ENCODE data around the gene TRIM71.

Gene TRIM71

GRCh38 chr3:32860499-32860898 is 42.7 kb downstream of the TRIM71 start (continued):
- TF ChIP-seq ZBTB17 (tag by site-specific recombination; IDR thresholded peaks at IDR 0.05) (no peak), ZNF37A (tag by site-specific recombination; IDR thresholded peaks at IDR 0.05) (no peak), MZF1 (tag by site-specific recombination; IDR thresholded peaks at IDR 0.05; ENCODE audit: borderline replicate concordance) (no peak)

GRCh38 chr3:32861681-32862080 is 43.9 kb downstream of the TRIM71 start:
- POLR2A ChIA-PET = no interaction called here
- CTCF ChIA-PET = no interaction called here
- no peaks in the 10 kb centered on the region for H3K36me3 ChIP-seq (ENCODE audit: control insufficient read depth in 2 of 2, insufficient read depth in 1 of 2, low read length in 2 of 2)
- H3K27ac ChIP-seq (ENCODE audit: extremely low read depth, low read depth, low read length) = no peak overlapping the region
- no peaks in the 10 kb centered on the region for H3K9me3 ChIP-seq (ENCODE audit: control insufficient read depth, insufficient read depth, low read depth, low read length)
- no peaks in the 10 kb centered on the region for H3K4me1 ChIP-seq (ENCODE audit: control insufficient read depth, insufficient read depth, low read length)
- no peak for TF ChIP-seq ZBTB8A (tag by site-specific recombination; IDR thresholded peaks at IDR 0.05)
- no peak for TF ChIP-seq ZNF510 (tag by site-specific recombination; IDR thresholded peaks at IDR 0.05; ENCODE audit: insufficient replicate concordance)
- no peak for TF ChIP-seq ZNF202 (tag by site-specific recombination; IDR thresholded peaks at IDR 0.05; ENCODE audit: borderline replicate concordance)
- no peak for TF ChIP-seq TRIM28 (IDR thresholded peaks at IDR 0.05; ENCODE audit: borderline replicate concordance, low read length)
- TF ChIP-seq ATF2 (tag by site-specific recombination; IDR thresholded peaks at IDR 0.05; ENCODE audit: low read depth) = no peak
- TF ChIP-seq ZNF324 (tag by site-specific recombination; IDR thresholded peaks at IDR 0.05) = no peak
- no peak for TF ChIP-seq ZNF544 (tag by site-specific recombination; IDR thresholded peaks at IDR 0.05)
- TF ChIP-seq SP2 (tag by site-specific recombination; IDR thresholded peaks at IDR 0.05) = no peak
- no peak for TF ChIP-seq ZNF529 (tag by site-specific recombination; IDR thresholded peaks at IDR 0.05; ENCODE audit: insufficient replicate concordance)
- no peak overlapping the region for H3K4me3 ChIP-seq (ENCODE audit: low read depth, low read length)

- CTCF ChIA-PET = interaction anchor here (0.6 to 0.8 kb wide), 2 partner anchors 27 to 71 kb away, joined by 3 read pairs; no protein-coding TSS in a partner anchor
- Histone ChIP-seq H3K4me3 (ENCODE audit: low read depth, low read length) (no peak overlapping the region), H3K36me3 (ENCODE audit: control insufficient read depth in 2 of 2, insufficient read depth in 1 of 2, low read length in 2 of 2) (no peaks in the 10 kb centered on the region), H3K4me1 (ENCODE audit: control insufficient read depth, insufficient read depth, low read length) (no peaks in the 10 kb centered on the region), H3K9me3 (ENCODE audit: control insufficient read depth, insufficient read depth, low read depth, low read length) (no peaks in the 10 kb centered on the region), H3K27ac (ENCODE audit: extremely low read depth, low read depth, low read length) (no peak overlapping the region)
- TF ChIP-seq, protein P1, sequence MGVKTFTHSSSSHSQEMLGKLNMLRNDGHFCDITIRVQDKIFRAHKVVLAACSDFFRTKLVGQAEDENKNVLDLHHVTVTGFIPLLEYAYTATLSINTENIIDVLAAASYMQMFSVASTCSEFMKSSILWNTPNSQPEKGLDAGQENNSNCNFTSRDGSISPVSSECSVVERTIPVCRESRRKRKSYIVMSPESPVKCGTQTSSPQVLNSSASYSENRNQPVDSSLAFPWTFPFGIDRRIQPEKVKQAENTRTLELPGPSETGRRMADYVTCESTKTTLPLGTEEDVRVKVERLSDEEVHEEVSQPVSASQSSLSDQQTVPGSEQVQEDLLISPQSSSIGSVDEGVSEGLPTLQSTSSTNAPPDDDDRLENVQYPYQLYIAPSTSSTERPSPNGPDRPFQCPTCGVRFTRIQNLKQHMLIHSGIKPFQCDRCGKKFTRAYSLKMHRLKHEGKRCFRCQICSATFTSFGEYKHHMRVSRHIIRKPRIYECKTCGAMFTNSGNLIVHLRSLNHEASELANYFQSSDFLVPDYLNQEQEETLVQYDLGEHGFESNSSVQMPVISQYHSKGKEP (tag by site-specific recombination; IDR thresholded peaks at IDR 0.05) = no peak
- TF ChIP-seq ZNF121 (tag by site-specific recombination; IDR thresholded peaks at IDR 0.05) (no peak), ZNF175 (tag by site-specific recombination; IDR thresholded peaks at IDR 0.05) (no peak), SP7 (tag by site-specific recombination; IDR thresholded peaks at IDR 0.05) (no peak), ZNF521 (tag by site-specific recombination; IDR thresholded peaks at IDR 0.05) (no peak), ZNF223 (tag by site-specific recombination; IDR thresholded peaks at IDR 0.05) (no peak), ZNF266 (tag by site-specific recombination; IDR thresholded peaks at IDR 0.05; ENCODE audit: low read depth) (no peak), OVOL3 (tag by site-specific recombination; IDR thresholded peaks at IDR 0.05) (no peak), ZNF501 (tag by site-specific recombination; IDR thresholded peaks at IDR 0.05) (no peak), REPIN1 (tag by site-specific recombination; IDR thresholded peaks at IDR 0.05; ENCODE audit: low read depth) (no peak), SCRT2 (tag by site-specific recombination; IDR thresholded peaks at IDR 0.05) (no peak), ZNF768 (tag by site-specific recombination; IDR thresholded peaks at IDR 0.05) (no peak)
- TF ChIP-seq, protein P2, sequence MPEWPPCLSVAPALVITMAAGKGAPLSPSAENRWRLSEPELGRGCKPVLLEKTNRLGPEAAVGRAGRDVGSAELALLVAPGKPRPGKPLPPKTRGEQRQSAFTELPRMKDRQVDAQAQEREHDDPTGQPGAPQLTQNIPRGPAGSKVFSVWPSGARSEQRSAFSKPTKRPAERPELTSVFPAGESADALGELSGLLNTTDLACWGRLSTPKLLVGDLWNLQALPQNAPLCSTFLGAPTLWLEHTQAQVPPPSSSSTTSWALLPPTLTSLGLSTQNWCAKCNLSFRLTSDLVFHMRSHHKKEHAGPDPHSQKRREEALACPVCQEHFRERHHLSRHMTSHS (tag by site-specific recombination; IDR thresholded peaks at IDR 0.05) = no peak
- TF ChIP-seq, protein P3, sequence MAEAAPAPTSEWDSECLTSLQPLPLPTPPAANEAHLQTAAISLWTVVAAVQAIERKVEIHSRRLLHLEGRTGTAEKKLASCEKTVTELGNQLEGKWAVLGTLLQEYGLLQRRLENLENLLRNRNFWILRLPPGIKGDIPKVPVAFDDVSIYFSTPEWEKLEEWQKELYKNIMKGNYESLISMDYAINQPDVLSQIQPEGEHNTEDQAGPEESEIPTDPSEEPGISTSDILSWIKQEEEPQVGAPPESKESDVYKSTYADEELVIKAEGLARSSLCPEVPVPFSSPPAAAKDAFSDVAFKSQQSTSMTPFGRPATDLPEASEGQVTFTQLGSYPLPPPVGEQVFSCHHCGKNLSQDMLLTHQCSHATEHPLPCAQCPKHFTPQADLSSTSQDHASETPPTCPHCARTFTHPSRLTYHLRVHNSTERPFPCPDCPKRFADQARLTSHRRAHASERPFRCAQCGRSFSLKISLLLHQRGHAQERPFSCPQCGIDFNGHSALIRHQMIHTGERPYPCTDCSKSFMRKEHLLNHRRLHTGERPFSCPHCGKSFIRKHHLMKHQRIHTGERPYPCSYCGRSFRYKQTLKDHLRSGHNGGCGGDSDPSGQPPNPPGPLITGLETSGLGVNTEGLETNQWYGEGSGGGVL (tag by site-specific recombination; IDR thresholded peaks at IDR 0.05) = no peak
- TF ChIP-seq, protein P4, sequence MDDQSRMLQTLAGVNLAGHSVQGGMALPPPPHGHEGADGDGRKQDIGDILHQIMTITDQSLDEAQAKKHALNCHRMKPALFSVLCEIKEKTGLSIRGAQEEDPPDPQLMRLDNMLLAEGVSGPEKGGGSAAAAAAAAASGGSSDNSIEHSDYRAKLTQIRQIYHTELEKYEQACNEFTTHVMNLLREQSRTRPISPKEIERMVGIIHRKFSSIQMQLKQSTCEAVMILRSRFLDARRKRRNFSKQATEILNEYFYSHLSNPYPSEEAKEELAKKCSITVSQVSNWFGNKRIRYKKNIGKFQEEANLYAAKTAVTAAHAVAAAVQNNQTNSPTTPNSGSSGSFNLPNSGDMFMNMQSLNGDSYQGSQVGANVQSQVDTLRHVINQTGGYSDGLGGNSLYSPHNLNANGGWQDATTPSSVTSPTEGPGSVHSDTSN (CRISPR knock-in tag; IDR thresholded peaks at IDR 0.05) = no peak
- POLR2A ChIA-PET = no interaction called here
Measured at GRCh38 chr3:32862247-32862935, 44.6 kb downstream of the TRIM71 start.
